HepG2 (cell line): ENCODE data around the gene SGCE. TPM values are rescaled to one million over a fixed set of nuclear protein-coding genes. Genes with fewer than 3 reads are reported as not detected.
A peak's percentile ranks its signal among the peaks of the same experiment; 100 is the strongest.

ENCODE experiments used
- CCDC6 ChIP-seq: sonication (generic); formaldehyde crosslinking; IDR thresholded peaks from 2 replicates; pipeline ENCODE4 v1.8.1; 2022; ENCODE audit warnings: mild to moderate bottlenecking, missing genetic modification reagents, moderate library complexity
- FIP1L1 ChIP-seq: fragments of 200-400 bp; formaldehyde crosslinking; IDR thresholded peaks from 2 replicates; pipeline ENCODE4 v1.6.1; 2018; ENCODE audit warnings: low read depth, mild to moderate bottlenecking, low read length, moderate library complexity, borderline replicate concordance; ENCODE audit not compliant: insufficient read depth
- GATAD2A ChIP-seq: IDR thresholded peaks from 2 replicates; pipeline ENCODE4 v1.6.1; 2016
- JUND ChIP-seq: sonication (generic); formaldehyde crosslinking; IDR thresholded peaks from 2 replicates; pipeline ENCODE4 v1.8.0; 2022; ENCODE audit warnings: mild to moderate bottlenecking, missing genetic modification reagents
- MAF1 ChIP-seq: sonication (generic); formaldehyde crosslinking; IDR thresholded peaks from 2 replicates; pipeline ENCODE4 v1.5.0; 2020; ENCODE audit warnings: missing genetic modification reagents, borderline replicate concordance
- PCBP2 ChIP-seq: fragments of 200-400 bp; formaldehyde crosslinking; optimal IDR thresholded peaks from 2 replicates; pipeline ENCODE3; 2018; ENCODE audit warnings: low read length, low read depth; ENCODE audit not compliant: poor library complexity, severe bottlenecking
- PITX1 ChIP-seq: sonication (generic); formaldehyde crosslinking; IDR thresholded peaks from 2 replicates; pipeline ENCODE4 v1.5.1; 2020; ENCODE audit warnings: mild to moderate bottlenecking, missing genetic modification reagents
- POLR2AphosphoS5 ChIP-seq: IDR thresholded peaks from 2 replicates; pipeline ENCODE4 v1.6.1; 2012; ENCODE audit warnings: low read depth, low read length
- SMAD9 ChIP-seq: sonication (generic); formaldehyde crosslinking; IDR thresholded peaks from 2 replicates; pipeline ENCODE4 v1.5.1; 2020; ENCODE audit warnings: mild to moderate bottlenecking, missing genetic modification reagents
- SP5 ChIP-seq: IDR thresholded peaks from 2 replicates; pipeline ENCODE4 v1.6.1; 2016; ENCODE audit warnings: low read depth, borderline replicate concordance
- ZMYM2 ChIP-seq: sonication (generic); formaldehyde crosslinking; IDR thresholded peaks from 2 replicates; pipeline ENCODE4 v1.8.0; 2022; ENCODE audit warnings: mild to moderate bottlenecking, missing genetic modification reagents
- ZMYM3 ChIP-seq: sonication (generic); formaldehyde crosslinking; IDR thresholded peaks from 2 replicates; pipeline ENCODE4 v1.5.1; 2020; ENCODE audit warnings: mild to moderate bottlenecking, missing genetic modification reagents
- ZNF558 ChIP-seq: sonication (generic); formaldehyde crosslinking; IDR thresholded peaks from 2 replicates; pipeline ENCODE4 v1.9.0; 2022; ENCODE audit warnings: mild to moderate bottlenecking, missing genetic modification reagents, borderline replicate concordance
- ZNF629 ChIP-seq: sonication (generic); formaldehyde crosslinking; conservative IDR thresholded peaks from 2 replicates; pipeline ENCODE4 v1.5.0; 2020; ENCODE audit warnings: missing genetic modification reagents
- ZNF747 ChIP-seq: sonication (generic); formaldehyde crosslinking; IDR thresholded peaks from 2 replicates; pipeline ENCODE4 v1.8.1; 2023; ENCODE audit warnings: missing genetic modification reagents, mild to moderate bottlenecking, borderline replicate concordance
- polyA plus RNA-seq, 8 experiments: library from polyadenylated mRNA; depleted of rRNA in 3 of 8; stranded (reverse) in 7 of 8; unstranded in 1 of 8; fragments of >200 nt; fragmentation: Illumina TruSeq in 4 of 8; extraction: Trizol in 4 of 8; gene quantifications; 2 replicates each; pipeline versions ENCODE4 v1.2.1 to v1.2.3, GENCODE V29; 2011 to 2016; ENCODE audit warnings: low read depth in 4 of 8, missing spikeins in 1 of 8, mixed read lengths in 1 of 8; ENCODE audit not compliant: insufficient read depth in 1 of 8
- total RNA-seq, 5 experiments: library from RNA; depleted of rRNA; stranded (reverse); fragments of >200 nt; fragmentation: Illumina TruSeq; extraction: Trizol; gene quantifications; 2 replicates each; pipeline ENCODE4 v1.2.3, GENCODE V29; 2016; ENCODE audit warnings: low read depth in 1 of 5
- TF ChIP-seq, protein P1 (sequence below): sonication (generic); formaldehyde crosslinking; IDR thresholded peaks from 2 replicates; pipeline ENCODE4 v1.4.0; 2020; ENCODE audit warnings: missing genetic modification reagents
- TF ChIP-seq, protein P2 (sequence below): sonication (generic); formaldehyde crosslinking; IDR thresholded peaks from 2 replicates; pipeline ENCODE4 v1.9.0; 2021; ENCODE audit warnings: mild to moderate bottlenecking, missing genetic modification reagents
- TF ChIP-seq, protein P3 (sequence below): sonication (generic); formaldehyde crosslinking; IDR thresholded peaks from 2 replicates; pipeline ENCODE4 v1.4.0; 2020; ENCODE audit warnings: missing genetic modification reagents

SGCE gene
- total and polyA plus RNA-seq, 2 of the 13 experiments (the other 11 are each of a cell fraction or from before 2014, with no cell fraction given), result 52.3 to 71.1 TPM

DNA sequence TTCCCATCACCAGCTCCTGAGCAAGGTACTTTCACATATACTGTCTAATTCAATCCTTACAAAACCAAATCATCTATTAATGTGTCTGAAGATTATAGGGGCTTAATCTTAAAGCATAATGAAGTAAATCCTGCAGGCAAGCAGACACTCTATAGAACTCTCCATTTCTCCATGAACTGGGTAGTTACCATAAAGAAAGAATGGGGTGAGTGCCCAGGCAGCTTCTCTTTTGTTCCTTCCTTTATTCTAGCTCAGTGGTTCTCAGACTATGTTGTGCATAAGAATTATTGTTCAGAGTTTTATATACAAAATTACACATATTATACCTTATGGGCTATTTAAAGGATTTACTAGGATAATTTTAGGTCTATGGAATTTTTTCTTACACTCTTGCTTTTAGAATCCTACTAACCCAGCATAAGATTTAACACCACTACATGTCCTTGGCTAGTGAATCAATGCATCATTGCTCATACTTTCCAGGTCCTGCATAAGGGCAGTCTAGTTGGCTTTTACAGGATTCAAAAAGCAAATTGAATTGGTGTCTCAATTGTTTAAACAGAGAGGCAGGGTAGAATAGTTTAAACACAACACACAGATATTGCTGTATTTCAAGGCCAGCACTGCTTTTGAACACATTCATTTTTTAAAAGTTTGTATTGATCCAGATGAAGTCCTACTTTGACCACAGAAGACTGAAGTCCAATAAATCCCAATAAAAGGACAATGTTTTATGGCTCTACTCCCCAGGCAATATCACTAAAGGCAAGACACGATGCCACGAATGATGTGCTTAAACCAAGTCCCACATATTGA is 12.9 kb downstream of the SGCE start (continued):
- TF ChIP-seq PITX1 (CRISPR knock-in tag) (peak; percentile 83), ZMYM3 (CRISPR knock-in tag) (no peak), ZNF558 (CRISPR knock-in tag) (no peak), ZNF747 (CRISPR knock-in tag) (no peak), SMAD9 (CRISPR knock-in tag) (no peak), ZMYM2 (CRISPR knock-in tag) (no peak), FIP1L1 (no peak), SP5 (CRISPR knock-in tag) (peak; percentile 45; the same call in 1 of the 2 replicates), POLR2AphosphoS5 (no peak), CCDC6 (CRISPR knock-in tag) (no peak), MAF1 (CRISPR knock-in tag) (no peak), ZNF629 (CRISPR knock-in tag) (no peak), GATAD2A (peak; percentile 99), JUND (CRISPR knock-in tag) (no peak), PCBP2 (no peak)
- TF ChIP-seq, protein P1, sequence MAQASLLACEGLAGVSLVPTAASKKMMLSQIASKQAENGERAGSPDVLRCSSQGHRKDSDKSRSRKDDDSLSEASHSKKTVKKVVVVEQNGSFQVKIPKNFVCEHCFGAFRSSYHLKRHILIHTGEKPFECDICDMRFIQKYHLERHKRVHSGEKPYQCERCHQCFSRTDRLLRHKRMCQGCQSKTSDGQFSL (CRISPR knock-in tag), result no peak
- TF ChIP-seq, protein P2, sequence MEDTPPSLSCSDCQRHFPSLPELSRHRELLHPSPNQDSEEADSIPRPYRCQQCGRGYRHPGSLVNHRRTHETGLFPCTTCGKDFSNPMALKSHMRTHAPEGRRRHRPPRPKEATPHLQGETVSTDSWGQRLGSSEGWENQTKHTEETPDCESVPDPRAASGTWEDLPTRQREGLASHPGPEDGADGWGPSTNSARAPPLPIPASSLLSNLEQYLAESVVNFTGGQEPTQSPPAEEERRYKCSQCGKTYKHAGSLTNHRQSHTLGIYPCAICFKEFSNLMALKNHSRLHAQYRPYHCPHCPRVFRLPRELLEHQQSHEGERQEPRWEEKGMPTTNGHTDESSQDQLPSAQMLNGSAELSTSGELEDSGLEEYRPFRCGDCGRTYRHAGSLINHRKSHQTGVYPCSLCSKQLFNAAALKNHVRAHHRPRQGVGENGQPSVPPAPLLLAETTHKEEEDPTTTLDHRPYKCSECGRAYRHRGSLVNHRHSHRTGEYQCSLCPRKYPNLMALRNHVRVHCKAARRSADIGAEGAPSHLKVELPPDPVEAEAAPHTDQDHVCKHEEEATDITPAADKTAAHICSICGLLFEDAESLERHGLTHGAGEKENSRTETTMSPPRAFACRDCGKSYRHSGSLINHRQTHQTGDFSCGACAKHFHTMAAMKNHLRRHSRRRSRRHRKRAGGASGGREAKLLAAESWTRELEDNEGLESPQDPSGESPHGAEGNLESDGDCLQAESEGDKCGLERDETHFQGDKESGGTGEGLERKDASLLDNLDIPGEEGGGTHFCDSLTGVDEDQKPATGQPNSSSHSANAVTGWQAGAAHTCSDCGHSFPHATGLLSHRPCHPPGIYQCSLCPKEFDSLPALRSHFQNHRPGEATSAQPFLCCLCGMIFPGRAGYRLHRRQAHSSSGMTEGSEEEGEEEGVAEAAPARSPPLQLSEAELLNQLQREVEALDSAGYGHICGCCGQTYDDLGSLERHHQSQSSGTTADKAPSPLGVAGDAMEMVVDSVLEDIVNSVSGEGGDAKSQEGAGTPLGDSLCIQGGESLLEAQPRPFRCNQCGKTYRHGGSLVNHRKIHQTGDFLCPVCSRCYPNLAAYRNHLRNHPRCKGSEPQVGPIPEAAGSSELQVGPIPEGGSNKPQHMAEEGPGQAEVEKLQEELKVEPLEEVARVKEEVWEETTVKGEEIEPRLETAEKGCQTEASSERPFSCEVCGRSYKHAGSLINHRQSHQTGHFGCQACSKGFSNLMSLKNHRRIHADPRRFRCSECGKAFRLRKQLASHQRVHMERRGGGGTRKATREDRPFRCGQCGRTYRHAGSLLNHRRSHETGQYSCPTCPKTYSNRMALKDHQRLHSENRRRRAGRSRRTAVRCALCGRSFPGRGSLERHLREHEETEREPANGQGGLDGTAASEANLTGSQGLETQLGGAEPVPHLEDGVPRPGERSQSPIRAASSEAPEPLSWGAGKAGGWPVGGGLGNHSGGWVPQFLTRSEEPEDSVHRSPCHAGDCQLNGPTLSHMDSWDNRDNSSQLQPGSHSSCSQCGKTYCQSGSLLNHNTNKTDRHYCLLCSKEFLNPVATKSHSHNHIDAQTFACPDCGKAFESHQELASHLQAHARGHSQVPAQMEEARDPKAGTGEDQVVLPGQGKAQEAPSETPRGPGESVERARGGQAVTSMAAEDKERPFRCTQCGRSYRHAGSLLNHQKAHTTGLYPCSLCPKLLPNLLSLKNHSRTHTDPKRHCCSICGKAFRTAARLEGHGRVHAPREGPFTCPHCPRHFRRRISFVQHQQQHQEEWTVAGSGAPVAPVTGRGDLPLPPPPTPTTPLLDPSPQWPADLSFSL (CRISPR knock-in tag), result no peak; the same call in 1 of the 2 replicates
- TF ChIP-seq, protein P3, sequence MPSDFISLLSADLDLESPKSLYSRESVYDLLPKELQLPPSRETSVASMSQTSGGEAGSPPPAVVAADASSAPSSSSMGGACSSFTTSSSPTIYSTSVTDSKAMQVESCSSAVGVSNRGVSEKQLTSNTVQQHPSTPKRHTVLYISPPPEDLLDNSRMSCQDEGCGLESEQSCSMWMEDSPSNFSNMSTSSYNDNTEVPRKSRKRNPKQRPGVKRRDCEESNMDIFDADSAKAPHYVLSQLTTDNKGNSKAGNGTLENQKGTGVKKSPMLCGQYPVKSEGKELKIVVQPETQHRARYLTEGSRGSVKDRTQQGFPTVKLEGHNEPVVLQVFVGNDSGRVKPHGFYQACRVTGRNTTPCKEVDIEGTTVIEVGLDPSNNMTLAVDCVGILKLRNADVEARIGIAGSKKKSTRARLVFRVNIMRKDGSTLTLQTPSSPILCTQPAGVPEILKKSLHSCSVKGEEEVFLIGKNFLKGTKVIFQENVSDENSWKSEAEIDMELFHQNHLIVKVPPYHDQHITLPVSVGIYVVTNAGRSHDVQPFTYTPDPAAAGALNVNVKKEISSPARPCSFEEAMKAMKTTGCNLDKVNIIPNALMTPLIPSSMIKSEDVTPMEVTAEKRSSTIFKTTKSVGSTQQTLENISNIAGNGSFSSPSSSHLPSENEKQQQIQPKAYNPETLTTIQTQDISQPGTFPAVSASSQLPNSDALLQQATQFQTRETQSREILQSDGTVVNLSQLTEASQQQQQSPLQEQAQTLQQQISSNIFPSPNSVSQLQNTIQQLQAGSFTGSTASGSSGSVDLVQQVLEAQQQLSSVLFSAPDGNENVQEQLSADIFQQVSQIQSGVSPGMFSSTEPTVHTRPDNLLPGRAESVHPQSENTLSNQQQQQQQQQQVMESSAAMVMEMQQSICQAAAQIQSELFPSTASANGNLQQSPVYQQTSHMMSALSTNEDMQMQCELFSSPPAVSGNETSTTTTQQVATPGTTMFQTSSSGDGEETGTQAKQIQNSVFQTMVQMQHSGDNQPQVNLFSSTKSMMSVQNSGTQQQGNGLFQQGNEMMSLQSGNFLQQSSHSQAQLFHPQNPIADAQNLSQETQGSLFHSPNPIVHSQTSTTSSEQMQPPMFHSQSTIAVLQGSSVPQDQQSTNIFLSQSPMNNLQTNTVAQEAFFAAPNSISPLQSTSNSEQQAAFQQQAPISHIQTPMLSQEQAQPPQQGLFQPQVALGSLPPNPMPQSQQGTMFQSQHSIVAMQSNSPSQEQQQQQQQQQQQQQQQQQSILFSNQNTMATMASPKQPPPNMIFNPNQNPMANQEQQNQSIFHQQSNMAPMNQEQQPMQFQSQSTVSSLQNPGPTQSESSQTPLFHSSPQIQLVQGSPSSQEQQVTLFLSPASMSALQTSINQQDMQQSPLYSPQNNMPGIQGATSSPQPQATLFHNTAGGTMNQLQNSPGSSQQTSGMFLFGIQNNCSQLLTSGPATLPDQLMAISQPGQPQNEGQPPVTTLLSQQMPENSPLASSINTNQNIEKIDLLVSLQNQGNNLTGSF (CRISPR knock-in tag), result no peak
